ENCODE results near the gene CA5A. TPM values are rescaled to one million over a fixed set of nuclear protein-coding genes. Genes with fewer than 3 reads are reported as not detected.

CA5A gene
- total and polyA plus RNA-seq, 2 of the 13 experiments (the other 11 are each of a cell fraction or from before 2014, with no cell fraction given) = 66.8 to 106 TPM

DNA sequence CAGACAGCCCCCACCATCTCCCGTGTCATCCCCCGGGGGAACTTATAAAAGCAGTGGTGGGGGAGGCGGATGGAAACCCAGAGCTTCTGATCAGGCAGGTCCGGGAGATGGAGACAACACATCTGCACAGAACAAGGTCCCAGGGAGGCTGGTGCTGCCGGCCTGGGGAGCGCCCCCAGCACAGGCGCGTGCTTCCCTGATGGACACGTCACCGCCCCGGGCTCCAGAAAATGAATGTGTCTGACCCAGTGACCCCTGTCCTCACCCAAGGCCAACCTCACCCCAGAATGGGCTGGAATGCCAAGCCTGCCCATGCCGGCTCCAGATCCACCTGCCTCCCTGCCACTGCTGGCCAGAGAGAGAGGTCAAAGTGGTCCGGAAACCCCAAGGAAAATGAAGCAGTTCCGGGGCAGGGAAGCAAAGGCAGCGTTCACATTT lies 79.5 kb downstream of the CA5A start (continued):
- no peak for TF ChIP-seq ARHGAP35 (CRISPR knock-in tag; IDR thresholded peaks at IDR 0.05; ENCODE audit: borderline replicate concordance)
- TF ChIP-seq ZNF333 (CRISPR knock-in tag; IDR thresholded peaks at IDR 0.05; ENCODE audit: borderline replicate concordance) = no peak
- TF ChIP-seq MAX (IDR thresholded peaks at IDR 0.05) = no peak
- no peak for TF ChIP-seq ZSCAN29 (CRISPR knock-in tag; conservative IDR thresholded peaks at IDR 0.05)
- no peak for TF ChIP-seq PBX2 (CRISPR knock-in tag; IDR thresholded peaks at IDR 0.05)
- no peak for TF ChIP-seq ZNF17 (CRISPR knock-in tag; IDR thresholded peaks at IDR 0.05)
- no peak for TF ChIP-seq NFKB2 (CRISPR knock-in tag; IDR thresholded peaks at IDR 0.05; ENCODE audit: borderline replicate concordance)
- TF ChIP-seq NR2C2 (CRISPR knock-in tag; IDR thresholded peaks at IDR 0.05; ENCODE audit: borderline replicate concordance) = peak; percentile 94
- TF ChIP-seq ZNF720 (CRISPR knock-in tag; IDR thresholded peaks at IDR 0.05) = no peak
- TF ChIP-seq TSC22D2 (CRISPR knock-in tag; IDR thresholded peaks at IDR 0.05; ENCODE audit: borderline replicate concordance) = no peak
- TF ChIP-seq PRDM15 (CRISPR knock-in tag; IDR thresholded peaks at IDR 0.05) = no peak
- no peak for TF ChIP-seq SNAPC2 (CRISPR knock-in tag; IDR thresholded peaks at IDR 0.05)
- TF ChIP-seq MAF1 (CRISPR knock-in tag; IDR thresholded peaks at IDR 0.05; ENCODE audit: borderline replicate concordance) = no peak
- TF ChIP-seq, protein P1, sequence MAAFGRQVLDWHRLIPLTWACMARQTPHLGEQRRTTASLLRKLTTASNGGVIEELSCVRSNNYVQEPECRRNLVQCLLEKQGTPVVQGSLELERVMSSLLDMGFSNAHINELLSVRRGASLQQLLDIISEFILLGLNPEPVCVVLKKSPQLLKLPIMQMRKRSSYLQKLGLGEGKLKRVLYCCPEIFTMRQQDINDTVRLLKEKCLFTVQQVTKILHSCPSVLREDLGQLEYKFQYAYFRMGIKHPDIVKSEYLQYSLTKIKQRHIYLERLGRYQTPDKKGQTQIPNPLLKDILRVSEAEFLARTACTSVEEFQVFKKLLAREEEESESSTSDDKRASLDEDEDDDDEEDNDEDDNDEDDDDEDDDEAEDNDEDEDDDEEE (CRISPR knock-in tag; IDR thresholded peaks at IDR 0.05) = peak; percentile 42; the same call in 1 of the 2 replicates
- no peak for TF ChIP-seq ZNF770 (CRISPR knock-in tag; IDR thresholded peaks at IDR 0.05)
- TF ChIP-seq HOXD1 (CRISPR knock-in tag; IDR thresholded peaks at IDR 0.05) = no peak
- no peak for TF ChIP-seq ZBTB10 (CRISPR knock-in tag; IDR thresholded peaks at IDR 0.05; ENCODE audit: borderline replicate concordance)
- TF ChIP-seq, protein P2, sequence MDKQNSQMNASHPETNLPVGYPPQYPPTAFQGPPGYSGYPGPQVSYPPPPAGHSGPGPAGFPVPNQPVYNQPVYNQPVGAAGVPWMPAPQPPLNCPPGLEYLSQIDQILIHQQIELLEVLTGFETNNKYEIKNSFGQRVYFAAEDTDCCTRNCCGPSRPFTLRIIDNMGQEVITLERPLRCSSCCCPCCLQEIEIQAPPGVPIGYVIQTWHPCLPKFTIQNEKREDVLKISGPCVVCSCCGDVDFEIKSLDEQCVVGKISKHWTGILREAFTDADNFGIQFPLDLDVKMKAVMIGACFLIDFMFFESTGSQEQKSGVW (CRISPR knock-in tag; IDR thresholded peaks at IDR 0.05; ENCODE audit: borderline replicate concordance) = no peak
